ENCODE measurements around the gene RNF123.

RNF123 gene

DNA sequence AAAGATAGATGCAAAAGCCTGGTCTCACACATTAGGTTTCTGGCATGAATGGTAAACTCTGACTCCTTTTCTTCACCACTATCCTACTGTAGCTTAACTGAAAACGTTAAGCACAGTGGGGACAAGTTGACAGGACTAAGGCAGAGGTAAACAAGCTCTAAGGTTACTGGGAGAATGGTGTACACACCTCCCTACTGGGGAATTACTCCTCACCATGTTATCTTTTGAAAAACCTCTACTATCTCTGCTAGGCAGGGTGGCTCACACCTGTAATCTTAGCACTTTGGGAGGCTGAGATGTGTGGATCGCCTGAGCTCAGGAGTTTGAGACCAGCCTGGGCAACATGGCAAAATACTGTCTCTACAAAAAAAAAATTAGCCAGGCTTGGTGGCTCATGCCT, 67.8 kb downstream of the RNF123 start:
- no peak for DNase-seq

DNA sequence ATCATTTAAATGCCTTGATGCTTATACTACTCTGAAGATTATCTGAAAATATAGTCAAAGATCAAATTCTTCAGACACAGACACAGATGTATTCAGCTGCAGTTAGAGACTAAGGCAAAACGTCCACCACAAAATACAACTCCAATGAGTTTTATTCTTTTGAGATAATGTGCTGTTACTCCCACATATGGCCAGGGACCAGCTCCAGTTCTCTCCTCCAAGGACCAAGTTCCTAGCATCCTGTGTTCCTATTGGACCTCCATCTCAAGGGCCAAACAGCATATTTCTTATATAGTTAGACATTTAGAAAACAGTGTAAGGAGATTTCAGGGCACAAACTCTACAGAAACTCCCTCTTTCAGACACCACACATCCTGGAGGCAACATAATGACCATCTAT, 69.9 kb downstream of the RNF123 start:
- no peak for DNase-seq

GRCh38 chr3:49761661-49762060, 72.3 kb downstream of the RNF123 start:
- DNase-seq, result no peak

DNA sequence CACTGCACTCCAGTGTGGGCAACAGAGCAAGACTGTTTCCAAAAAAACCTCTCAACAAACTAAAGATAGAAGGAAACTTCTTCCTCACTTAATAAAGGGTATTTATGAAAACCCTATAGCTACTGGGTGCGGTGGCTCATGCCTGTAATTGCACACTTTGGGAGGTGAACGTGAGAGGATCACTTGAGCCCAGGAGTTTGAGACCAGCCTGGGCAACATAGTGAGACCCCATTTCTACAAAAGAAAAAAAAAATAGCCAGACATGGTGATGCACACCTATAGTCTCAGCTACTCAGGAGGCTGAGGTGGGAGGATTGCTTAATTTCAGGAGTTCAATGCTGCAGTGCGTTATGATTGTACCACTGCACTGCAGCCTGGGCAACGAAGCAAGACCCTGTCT, 74.6 kb downstream of the RNF123 start:
- DNase-seq, result no peak

GRCh38 chr3:49769286-49769915, 80.0 kb downstream of the RNF123 start:
- no peak for DNase-seq

DNA sequence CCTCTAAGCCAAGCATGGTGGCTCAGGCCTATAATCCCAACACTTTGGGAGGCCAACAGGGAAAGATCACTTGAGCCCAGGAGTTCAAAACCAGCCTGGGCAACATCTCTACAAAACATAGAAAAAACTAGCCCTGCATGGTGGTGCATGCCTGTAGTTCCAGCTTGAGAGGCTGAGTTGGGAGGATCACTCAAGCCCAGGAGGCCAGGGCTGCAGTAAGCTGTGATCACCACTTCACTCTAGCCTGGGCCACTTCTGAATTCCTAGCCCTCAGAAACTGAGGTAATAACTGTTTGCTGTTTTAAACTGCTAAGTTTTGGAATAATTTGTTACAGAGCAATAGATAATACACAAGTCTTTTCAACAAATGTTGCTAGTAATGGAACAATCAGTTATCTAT, 80.6 kb downstream of the RNF123 start:
- DNase-seq, result no peak

All from activated CD4-positive, alpha-beta T cell treated with anti-CD3 and anti-CD28 coated beads, Interleukin-2, amount 50 U/mL, for 1 hour (primary cell).